GM12878 (cell line): ENCODE measurements around the gene OR2H2. TPM values are rescaled to one million over a fixed set of nuclear protein-coding genes. Genes with fewer than 3 reads are reported as not detected.

Experiments
- ATAC-seq: fragments of 200-7000 bp; cut with Tn5 transposase; 3 replicates; pipeline ENCODE4 v1.9.1; 2020; ENCODE audit warnings: mild to moderate bottlenecking, moderate library complexity
- BruUV-seq: library from RNA; stranded (reverse); fragments of 400-500 nt; replicated peaks from 2 replicates; lab custom pipeline; 2021; lab: Mats Ljungman, UMichigan
- CTCF ChIA-PET: fragments of 300-600 bp; sonication (Branson Sonifier 250); formaldehyde crosslinking; extraction: SDS; loops from one replicate; lab custom pipeline; 2021; ENCODE audit warnings: inconsistent platforms; lab: Yijun Ruan, JAX
- POLR2A ChIA-PET: fragments of 350-600 bp; formaldehyde crosslinking; extraction: SDS; loops from one replicate; lab custom pipeline; 2021; ENCODE audit warnings: inconsistent platforms; lab: Charles Lee
- RAD21 ChIA-PET: fragments of 300-600 bp; sonication (Branson Sonifier 250); formaldehyde crosslinking; loops from one replicate; lab custom pipeline; 2023; ENCODE audit warnings: antibody characterized with exemption; ENCODE audit not compliant: unreplicated experiment; lab: Charles Lee
- SMC1A ChIA-PET: fragments of 300-600 bp; sonication (Branson Sonifier 250); formaldehyde crosslinking; loops from one replicate; lab custom pipeline; 2023; ENCODE audit not compliant: unreplicated experiment, uncharacterized antibody; lab: Charles Lee
- DNase-seq: peaks from one replicate; pipeline ENCODE4 v3.0.0-alpha.2; 2011; ENCODE audit warnings: low read depth, low spot score
- FAIRE-seq: peaks from 3 replicates; lab custom pipeline; 2011; peaks lifted over from hg19 to GRCh38; lab: Jason Lieb, UNC
- H2AFZ ChIP-seq: 2 replicates; pipeline ENCODE4 v1.6.0; 2011; ENCODE audit warnings: low read depth, low read length, control low read depth; ENCODE audit not compliant: control insufficient read depth
- H3K27ac ChIP-seq: 2 replicates; pipeline ENCODE4 v1.5.1; 2011; ENCODE audit warnings: control low read depth; ENCODE audit not compliant: control insufficient read depth, insufficient read depth
- H3K27me3 ChIP-seq, 2 experiments: replicated peaks in 1 of 2; 2 replicates each; pipeline versions ENCODE4 v1.6.0 to v1.6.1; 2011; ENCODE audit warnings: low read length in 1 of 2; ENCODE audit not compliant: control insufficient read depth in 2 of 2, insufficient read depth in 2 of 2
- H3K36me3 ChIP-seq, 2 experiments: 2 replicates each; pipeline ENCODE4 v1.5.1; 2011; ENCODE audit warnings: low read length in 1 of 2; ENCODE audit not compliant: control insufficient read depth in 2 of 2, insufficient read depth in 2 of 2
- H3K4me1 ChIP-seq: 2 replicates; pipeline ENCODE4 v1.6.1; 2011; ENCODE audit warnings: mild to moderate bottlenecking, low read length, moderate library complexity, mixed read lengths; ENCODE audit not compliant: control insufficient read depth, insufficient read depth
- H3K4me2 ChIP-seq: 2 replicates; pipeline ENCODE4 v1.6.0; 2011; ENCODE audit warnings: control low read depth; ENCODE audit not compliant: control insufficient read depth, insufficient read depth
- H3K4me3 ChIP-seq: fragments of 200-600 bp; sonication (generic); 2 replicates; pipeline ENCODE4 v1.5.1; 2016
- H3K79me2 ChIP-seq: 2 replicates; pipeline ENCODE4 v1.6.0; 2011; ENCODE audit warnings: low read length; ENCODE audit not compliant: control insufficient read depth, insufficient read depth
- H3K9ac ChIP-seq: 2 replicates; pipeline ENCODE4 v1.8.0; 2011; ENCODE audit warnings: low read length, control low read depth, mixed read lengths; ENCODE audit not compliant: control insufficient read depth, insufficient read depth
- H3K9me3 ChIP-seq: replicated peaks from 3 replicates; pipeline ENCODE4 v1.5.1; 2011; ENCODE audit warnings: mild to moderate bottlenecking, low read length; ENCODE audit not compliant: control insufficient read depth, insufficient read depth
- H4K20me1 ChIP-seq: 2 replicates; pipeline ENCODE4 v1.6.0; 2011; ENCODE audit not compliant: control insufficient read depth, insufficient read depth
- BCL11A ChIP-seq: IDR thresholded peaks from 2 replicates; pipeline ENCODE4 v1.6.1; 2011; ENCODE audit warnings: low read depth, low read length
- LARP7 ChIP-seq: fragments of 450-650 bp; IDR thresholded peaks from 2 replicates; pipeline ENCODE4 v1.6.1; 2017; ENCODE audit warnings: mild to moderate bottlenecking
- MEF2A ChIP-seq: IDR thresholded peaks from 2 replicates; pipeline ENCODE4 v1.6.1; 2011; ENCODE audit warnings: low read depth, mild to moderate bottlenecking, low read length, moderate library complexity; ENCODE audit not compliant: insufficient read depth
- MXI1 ChIP-seq: fragments of 150-350 bp; IDR thresholded peaks from 2 replicates; pipeline ENCODE4 v1.6.1; 2011; ENCODE audit warnings: low read depth, mild to moderate bottlenecking, inconsistent platforms, low read length, improper control_type of control experiment
- NFYA ChIP-seq: IDR thresholded peaks from 2 replicates; pipeline ENCODE4 v1.6.1; 2011; ENCODE audit warnings: low read depth, mild to moderate bottlenecking, low read length, improper control_type of control experiment, borderline replicate concordance
- NR2C1 ChIP-seq: fragments of 450-650 bp; IDR thresholded peaks from 2 replicates; pipeline ENCODE4 v1.6.1; 2017; ENCODE audit warnings: antibody characterized with exemption, mild to moderate bottlenecking, moderate library complexity
- RBBP5 ChIP-seq: fragments of 200-600 bp; sonication (generic); conservative IDR thresholded peaks from 2 replicates; pipeline ENCODE4 v1.6.1; 2016
- TCF7 ChIP-seq: IDR thresholded peaks from 2 replicates; pipeline ENCODE4 v1.6.1; 2014; ENCODE audit warnings: antibody characterized with exemption, borderline replicate concordance
- YBX1 ChIP-seq: fragments of 450-650 bp; IDR thresholded peaks from 2 replicates; pipeline ENCODE4 v1.6.1; 2016; ENCODE audit warnings: antibody characterized with exemption
- ZSCAN29 ChIP-seq: fragments of 450-650 bp; IDR thresholded peaks from 2 replicates; pipeline ENCODE4 v1.6.1; 2017; ENCODE audit warnings: mild to moderate bottlenecking, moderate library complexity
- WGBS: methylation state at CpG from one replicate; pipeline ENCODE4 v1.1.6; 2016; ENCODE audit warnings: low lambda C conversion rate; ENCODE audit not compliant: insufficient replicate concordance, insufficient coverage; ENCODE audit errors: missing lambda C conversion rate; 5-methylcytosine and 5-hydroxymethylcytosine counted together
- in situ Hi-C: fragments of 300-500 bp; cut with MboI; formaldehyde crosslinking; loops from 9 replicates; pipeline ENCODE4 v1.14.3; 2018; ENCODE audit warnings: mixed read lengths
- intact Hi-C: fragments of 100-400 bp; cut with micrococcal nuclease; formaldehyde crosslinking; loops from one replicate; pipeline ENCODE4 v1.14.2; 2022; ENCODE audit not compliant: unreplicated experiment
- polyA plus RNA-seq, 11 experiments: library from polyadenylated mRNA; depleted of rRNA in 4 of 11; unstranded in 6 of 11; stranded (reverse) in 5 of 11; fragments of >200 nt; fragmentation: Nextera tagmentation in 4 of 11; fragmentation: Illumina TruSeq in 1 of 11; extraction: Ambion mirVana in 4 of 11; extraction: Trizol in 1 of 11; gene quantifications; 1 replicate in 1 of 11; 2 replicates in 10 of 11; pipeline versions ENCODE4 v1.2.1 to v1.2.3, GENCODE V29; 2011 to 2016; ENCODE audit warnings: inconsistent platforms in 2 of 11, missing spikeins in 2 of 11, low read depth in 1 of 11
- total RNA-seq, 4 experiments: library from RNA; depleted of rRNA in 3 of 4; stranded (reverse); fragments of >200 nt in 3 of 4; fragmentation: Illumina TruSeq in 1 of 4; extraction: Trizol in 1 of 4; gene quantifications; 2 replicates each; pipeline versions ENCODE4 v1.2.1 to v1.2.3, GENCODE V29; 2013 to 2021

Gene OR2H2
- total and polyA plus RNA-seq, 10 of the 15 experiments (the other 5 are each of a cell fraction or from before 2014, with no cell fraction given), result not detected

- ChIA-PET CTCF (interaction anchor here (0.7 to 1.1 kb wide), 2 partner anchors 17 to 50 kb away, joined by 3 to 6 read pairs; no protein-coding TSS in a partner anchor), SMC1A (interaction anchor here (0.6 kb wide), 1 partner anchor 341 kb away, joined by 3 read pairs; no protein-coding TSS in a partner anchor)
- H4K20me1 ChIP-seq, result no peaks in the 10 kb centered on the region
- WGBS, result 68% methylated on average over 2 of the region's 2 CpGs
- TF ChIP-seq ZSCAN29 (no peak), MXI1 (no peak), TCF7 (no peak), BCL11A (no peak), YBX1 (no peak), NFYA (no peak), RBBP5 (no peak), LARP7 (no peak), MEF2A (no peak)
- TF ChIP-seq, all 136 proteins: peak for 0
- no peak overlapping the region for H3K9ac ChIP-seq
- FAIRE-seq (no peak), ATAC-seq (no peak), DNase-seq (no peak)
- H2AFZ ChIP-seq, result no peak overlapping the region
- no peak overlapping the region for H3K4me2 ChIP-seq
- no TSS peak for BruUV-seq
- no peak overlapping the region for H3K27ac ChIP-seq
- ChIA-PET POLR2A (no interaction called here), RAD21 (no interaction called here)
- H3K36me3 ChIP-seq, result no peaks in the 10 kb centered on the region
- in situ Hi-C loops (no loop called here), intact Hi-C loops (no loop called here)
- H3K27me3 ChIP-seq, result no peaks in the 10 kb centered on the region
- no peak overlapping the region for H3K4me3 ChIP-seq
- no peaks in the 10 kb centered on the region for H3K9me3 ChIP-seq
- no peaks in the 10 kb centered on the region for H3K4me1 ChIP-seq
- no peaks in the 10 kb centered on the region for H3K79me2 ChIP-seq
These were observed 19.0 kb downstream of the OR2H2 start for GRCh38 chr6:29603930-29604329.

- Histone ChIP-seq H3K4me1 (no peaks in the 10 kb centered on the region), H4K20me1 (no peaks in the 10 kb centered on the region), H3K27ac (no peak overlapping the region), H3K9me3 (no peaks in the 10 kb centered on the region), H2AFZ (no peak overlapping the region), H3K27me3 (no peaks in the 10 kb centered on the region), H3K4me3 (no peak overlapping the region), H3K9ac (no peak overlapping the region), H3K36me3 (no peaks in the 10 kb centered on the region), H3K4me2 (no peak overlapping the region), H3K79me2 (no peaks in the 10 kb centered on the region)
- RAD21 ChIA-PET, result no interaction called here
- FAIRE-seq (no peak), ATAC-seq (no peak), DNase-seq (no peak)
- SMC1A ChIA-PET, result no interaction called here
- intact Hi-C loops (no loop called here), in situ Hi-C loops (no loop called here)
- no TSS peak for BruUV-seq
- no peak for TF ChIP-seq NR2C1
- POLR2A ChIA-PET, result no interaction called here
- CTCF ChIA-PET, result no interaction called here
These were observed 23.2 kb downstream of the OR2H2 start for GRCh38 chr6:29608131-29608530.
